CD14-positive monocyte (primary cell): Measurements from ENCODE around the gene CDC42EP4. TPM values are rescaled to one million over a fixed set of nuclear protein-coding genes. Genes with fewer than 3 reads are reported as not detected.
A peak's percentile ranks its signal among the peaks of the same experiment; 100 is the strongest.

Source experiments
- DNase-seq, 3 donors: peaks; one replicate each; pipeline ENCODE4 v3.0.0-alpha.2; 2011 to 2022
- H2AFZ ChIP-seq: 2 replicates; pipeline ENCODE4 v1.6.0; 2012; ENCODE audit warnings: mild to moderate bottlenecking, low read depth, low read length, inconsistent platforms; ENCODE audit not compliant: insufficient read depth, poor library complexity, severe bottlenecking
- H3K27ac ChIP-seq, 2 donors: 1 replicate in 1 of 2; 2 replicates in 1 of 2; pipeline ENCODE4 v1.5.1; 2012 to 2013; ENCODE audit warnings: low read length in 2 of 2, control low read depth in 1 of 2, inconsistent platforms in 1 of 2, low read depth in 1 of 2, mild to moderate bottlenecking in 1 of 2
- H3K27me3 ChIP-seq, 2 donors: one replicate each; pipeline versions ENCODE4 v1.6.0 to v1.6.1; 2011 to 2013; ENCODE audit warnings: low read length in 2 of 2; ENCODE audit not compliant: control insufficient read depth in 2 of 2, insufficient read depth in 2 of 2
- H3K36me3 ChIP-seq, 2 donors: replicated peaks in 1 of 2; 1 replicate in 1 of 2; 2 replicates in 1 of 2; pipeline versions ENCODE4 v1.5.1 to v1.6.1; 2012 to 2013; ENCODE audit warnings: low read length in 2 of 2, control low read depth in 1 of 2, inconsistent platforms in 1 of 2, mild to moderate bottlenecking in 1 of 2; ENCODE audit not compliant: insufficient read depth in 2 of 2, control insufficient read depth in 1 of 2
- H3K4me1 ChIP-seq, 2 donors: 1 replicate in 1 of 2; 2 replicates in 1 of 2; pipeline versions ENCODE4 v1.5.1 to v1.6.1; 2012 to 2013; ENCODE audit warnings: low read length in 2 of 2, control low read depth in 1 of 2, inconsistent platforms in 1 of 2, mild to moderate bottlenecking in 1 of 2, moderate library complexity in 1 of 2; ENCODE audit not compliant: insufficient read depth in 2 of 2, control insufficient read depth in 1 of 2
- H3K4me2 ChIP-seq: replicated peaks from 2 replicates; pipeline ENCODE3; 2012; ENCODE audit warnings: low read length, moderate library complexity, mild to moderate bottlenecking; ENCODE audit not compliant: poor library complexity, severe bottlenecking; ENCODE audit errors: extremely low read depth
- H3K4me3 ChIP-seq, 3 experiments: fragments of 200-600 bp in 1 of 3; sonication (generic) in 1 of 3; replicated peaks in 1 of 3; 1 replicate in 2 of 3; 2 replicates in 1 of 3; pipeline ENCODE4 v1.5.1; 2011 to 2013; ENCODE audit warnings: low read length in 3 of 3, mild to moderate bottlenecking in 3 of 3, control low read depth in 2 of 3, low read depth in 2 of 3, inconsistent platforms in 1 of 3, moderate library complexity in 1 of 3
- H3K79me2 ChIP-seq: 2 replicates; pipeline ENCODE4 v1.6.0; 2012; ENCODE audit warnings: mild to moderate bottlenecking, control low read depth, inconsistent platforms, low read length, moderate library complexity; ENCODE audit not compliant: insufficient read depth
- H3K9ac ChIP-seq: 2 replicates; pipeline ENCODE4 v1.6.0; 2017; ENCODE audit warnings: low read length, mild to moderate bottlenecking; ENCODE audit not compliant: insufficient read depth, poor library complexity, severe bottlenecking
- H3K9me3 ChIP-seq, 2 donors: replicated peaks in 1 of 2; 1 replicate in 1 of 2; 2 replicates in 1 of 2; pipeline versions ENCODE4 v1.5.1 to v1.6.1; 2012 to 2013; ENCODE audit warnings: low read length in 2 of 2, control low read depth in 1 of 2; ENCODE audit not compliant: control insufficient read depth in 1 of 2, insufficient read depth in 1 of 2
- H4K20me1 ChIP-seq: 2 replicates; pipeline ENCODE4 v1.6.0; 2012; ENCODE audit warnings: mild to moderate bottlenecking, low read length, control low read depth, moderate library complexity; ENCODE audit not compliant: insufficient read depth
- H3K27ac Mint-ChIP-seq, 7 donors: one replicate each; pipeline ENCODE4 v1.8.0; 2020; ENCODE audit warnings: mild to moderate bottlenecking in 7 of 7, mixed read lengths in 7 of 7, moderate library complexity in 6 of 7, inconsistent platforms in 2 of 7
- H3K27me3 Mint-ChIP-seq, 3 donors: one replicate each; pipeline ENCODE4 v1.8.0; 2021 to 2022; ENCODE audit warnings: low read depth in 3 of 3, mild to moderate bottlenecking in 3 of 3, mixed read lengths in 3 of 3, moderate library complexity in 3 of 3, inconsistent platforms in 1 of 3
- H3K36me3 Mint-ChIP-seq, 2 donors: one replicate each; pipeline ENCODE4 v1.8.0; 2020; ENCODE audit warnings: mixed read lengths in 2 of 2, inconsistent platforms in 1 of 2, mild to moderate bottlenecking in 1 of 2
- H3K4me1 Mint-ChIP-seq: one replicate; pipeline ENCODE4 v1.8.0; 2020; ENCODE audit warnings: mild to moderate bottlenecking, mixed read lengths
- H3K4me3 Mint-ChIP-seq, 2 donors: one replicate each; pipeline ENCODE4 v1.8.0; 2020; ENCODE audit warnings: mild to moderate bottlenecking in 2 of 2, mixed read lengths in 2 of 2, moderate library complexity in 1 of 2
- H3K9me3 Mint-ChIP-seq, 7 donors: one replicate each; pipeline ENCODE4 v1.8.0; 2020 to 2022; ENCODE audit warnings: mixed read lengths in 7 of 7, mild to moderate bottlenecking in 6 of 7, moderate library complexity in 6 of 7, inconsistent platforms in 2 of 7
- WGBS: methylation state at CpG from one replicate; pipeline ENCODE4 v1.1.5; 2013; ENCODE audit warnings: missing lambda C conversion rate; ENCODE audit not compliant: insufficient coverage; 5-methylcytosine and 5-hydroxymethylcytosine counted together
- intact Hi-C, 2 donors: fragments of 100-400 bp; cut with micrococcal nuclease; formaldehyde crosslinking; loops; one replicate each; pipeline versions ENCODE4 v1.15.0 to v1.15.1; 2023
- polyA plus RNA-seq, 3 donors: library from polyadenylated mRNA; depleted of rRNA in 1 of 3; unstranded in 2 of 3; stranded (reverse) in 1 of 3; fragments of 300-500 nt in 2 of 3; fragments of >200 nt in 1 of 3; fragmentation: Illumina TruSeq in 2 of 3; gene quantifications; 1 replicate in 2 of 3; 2 replicates in 1 of 3; pipeline ENCODE4 v1.2.3, GENCODE V29; 2012 to 2021
- TF ChIP-seq, protein P1 (sequence below): fragments of 200-600 bp; IDR thresholded peaks from one replicate; pipeline ENCODE4 v1.8.0; 2022; ENCODE audit warnings: antibody characterized with exemption, mild to moderate bottlenecking

Gene CDC42EP4
- polyA plus RNA-seq, 3 donors: 6.4 to 12.7 (median 6.6) TPM

DNA sequence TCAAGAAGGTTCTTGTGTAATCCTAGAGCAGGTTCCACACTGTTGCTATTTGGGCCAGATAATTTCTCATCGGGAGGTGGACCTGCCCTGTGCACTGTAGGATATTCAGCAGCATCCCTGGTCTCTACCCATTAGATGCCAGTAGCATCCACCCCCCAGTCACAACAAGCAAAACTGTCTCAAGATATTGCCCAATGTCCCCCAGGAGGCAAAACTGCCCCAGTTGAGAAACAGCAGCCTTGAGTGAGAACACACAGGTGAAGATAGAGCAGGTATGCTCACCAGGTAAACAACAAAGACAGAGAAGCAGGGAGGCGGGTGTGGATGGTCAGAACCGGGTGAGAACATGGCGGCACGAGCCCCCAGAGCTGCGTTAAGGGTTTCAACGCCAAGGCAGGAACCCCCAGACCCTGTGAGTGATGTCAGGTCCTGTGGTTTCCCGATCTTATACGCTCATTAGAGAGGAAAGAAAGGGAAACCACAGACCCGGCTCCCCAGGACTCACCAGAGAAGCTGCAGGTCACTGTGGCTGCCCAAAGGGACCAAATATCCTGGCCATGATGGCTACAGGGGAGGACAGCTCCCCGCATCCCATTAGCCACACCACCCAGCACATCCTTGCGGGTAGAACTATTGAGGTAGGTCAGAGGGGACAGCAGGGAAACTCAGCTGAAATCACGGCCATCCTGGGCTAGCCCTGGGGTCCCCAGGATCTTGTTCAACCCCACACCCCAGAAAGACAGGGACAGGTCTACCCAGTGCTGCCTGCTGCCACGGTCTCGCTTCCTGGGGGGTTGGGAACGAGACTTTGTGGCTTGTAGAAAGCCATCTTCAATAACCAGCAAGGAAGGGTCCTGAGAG, 21.2 kb downstream of the CDC42EP4 start:
- Histone ChIP-seq H3K4me2 (peak overlapping the region; percentile 64), H3K27me3 (no peaks in the 10 kb centered on the region), H4K20me1 (peaks cover 14% of the 10 kb centered on the region), H3K79me2 (peaks cover 49% of the 10 kb centered on the region), H3K4me3 (peak overlapping the region; percentile 4 to 70 (median 11)), H3K27ac (peak overlapping the region; percentile 53 to 84), H3K9me3 (no peaks in the 10 kb centered on the region), H2AFZ (peak overlapping the region; percentile 66), H3K4me1 (peaks cover 37 to 49% of the 10 kb centered on the region in 2 donors), H3K36me3 (peaks cover 4 to 11% of the 10 kb centered on the region in 2 donors), H3K9ac (peak overlapping the region; percentile 65)
- intact Hi-C loops: loop anchor here in 1 of 2 donors (2.0 kb wide), 1 partner anchor 14 kb away; no protein-coding TSS in a partner anchor
- Mint-ChIP-seq H3K36me3 (peaks cover 23 to 31% of the 10 kb centered on the region in 2 donors), H3K9me3 (no peaks in the 10 kb centered on the region), H3K27me3 (peaks cover 1 to 4% (median 4%) of the 10 kb centered on the region in 3 donors), H3K27ac (peak overlapping the region; percentile 90 to 96 (median 95)), H3K4me3 (peak overlapping the region; percentile 61 to 88), H3K4me1 (peaks cover 60% of the 10 kb centered on the region)
- peak in 2 of 3 donors; percentile 37 to 73 for DNase-seq
- TF ChIP-seq, protein P1, sequence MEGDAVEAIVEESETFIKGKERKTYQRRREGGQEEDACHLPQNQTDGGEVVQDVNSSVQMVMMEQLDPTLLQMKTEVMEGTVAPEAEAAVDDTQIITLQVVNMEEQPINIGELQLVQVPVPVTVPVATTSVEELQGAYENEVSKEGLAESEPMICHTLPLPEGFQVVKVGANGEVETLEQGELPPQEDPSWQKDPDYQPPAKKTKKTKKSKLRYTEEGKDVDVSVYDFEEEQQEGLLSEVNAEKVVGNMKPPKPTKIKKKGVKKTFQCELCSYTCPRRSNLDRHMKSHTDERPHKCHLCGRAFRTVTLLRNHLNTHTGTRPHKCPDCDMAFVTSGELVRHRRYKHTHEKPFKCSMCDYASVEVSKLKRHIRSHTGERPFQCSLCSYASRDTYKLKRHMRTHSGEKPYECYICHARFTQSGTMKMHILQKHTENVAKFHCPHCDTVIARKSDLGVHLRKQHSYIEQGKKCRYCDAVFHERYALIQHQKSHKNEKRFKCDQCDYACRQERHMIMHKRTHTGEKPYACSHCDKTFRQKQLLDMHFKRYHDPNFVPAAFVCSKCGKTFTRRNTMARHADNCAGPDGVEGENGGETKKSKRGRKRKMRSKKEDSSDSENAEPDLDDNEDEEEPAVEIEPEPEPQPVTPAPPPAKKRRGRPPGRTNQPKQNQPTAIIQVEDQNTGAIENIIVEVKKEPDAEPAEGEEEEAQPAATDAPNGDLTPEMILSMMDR: no peak
- 27% methylated on average over 8 of the region's 16 CpGs for WGBS

DNA sequence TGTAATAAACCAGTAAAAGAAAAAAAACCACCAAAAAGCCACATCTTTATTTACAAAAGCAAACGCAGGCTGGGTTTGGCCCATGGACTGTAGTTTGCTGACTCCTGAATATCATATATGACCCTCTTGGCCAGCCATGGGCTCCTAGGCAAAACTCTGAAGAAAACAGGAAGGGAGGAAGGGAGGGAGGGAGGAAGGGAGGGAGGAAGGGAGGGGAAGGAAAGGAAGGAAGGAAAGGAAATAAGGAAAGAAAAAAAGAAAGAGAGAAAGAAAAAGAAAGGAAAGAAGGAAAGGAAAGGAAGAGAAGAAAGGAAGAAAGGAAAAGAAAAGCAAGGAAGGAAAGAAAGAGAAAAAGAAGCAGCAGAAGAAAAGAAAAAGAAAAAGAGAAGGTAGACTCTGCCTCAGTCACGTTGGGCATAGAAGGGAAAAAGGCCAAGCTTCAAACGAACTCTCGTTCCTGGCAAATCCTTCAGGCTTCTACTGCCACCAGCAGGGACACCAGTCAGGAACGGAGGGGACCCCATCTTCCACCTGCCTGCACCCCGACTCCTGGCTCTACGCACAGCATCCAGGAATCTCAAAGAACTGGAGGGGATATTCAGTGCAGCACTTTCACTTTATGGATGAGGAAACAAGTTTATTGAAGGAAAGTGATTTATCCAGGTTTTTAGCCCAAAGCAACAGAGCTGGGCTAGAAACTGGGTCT, 22.1 kb downstream of the CDC42EP4 start:
- TF ChIP-seq, protein P1: no peak
- peak overlapping the region in 1 of 2 donors; percentile 84 for H3K27ac ChIP-seq
- H3K79me2 ChIP-seq: peaks cover 41% of the 10 kb centered on the region
- H3K4me3 ChIP-seq: peak overlapping the region in 1 of 3 experiments; percentile 70
- no peaks in the 10 kb centered on the region for H3K27me3 ChIP-seq
- peaks cover 10 to 20% of the 10 kb centered on the region in 2 donors for H3K36me3 ChIP-seq
- no peak overlapping the region for H2AFZ ChIP-seq
- intact Hi-C loops: loop anchor here in 1 of 2 donors (2.0 kb wide), 1 partner anchor 15 kb away; no protein-coding TSS in a partner anchor
- Mint-ChIP-seq H3K4me1 (peaks cover 60% of the 10 kb centered on the region), H3K9me3 (no peaks in the 10 kb centered on the region), H3K36me3 (peaks cover 19 to 34% of the 10 kb centered on the region in 2 donors), H3K4me3 (peak overlapping the region in 1 of 2 donors; percentile 60), H3K27me3 (peaks cover 1 to 4% (median 4%) of the 10 kb centered on the region in 3 donors), H3K27ac (peak overlapping the region in 5 of 7 donors; percentile 35 to 93 (median 64))
- DNase-seq: no peak
- H4K20me1 ChIP-seq: peaks cover 18% of the 10 kb centered on the region
- 81% methylated on average over 3 of the region's 7 CpGs for WGBS
- H3K4me2 ChIP-seq: peak overlapping the region; percentile 19
- H3K9me3 ChIP-seq: no peaks in the 10 kb centered on the region
- H3K4me1 ChIP-seq: peaks cover 37 to 49% of the 10 kb centered on the region in 2 donors
- no peak overlapping the region for H3K9ac ChIP-seq
